HG03460 (cell line): ENCODE results near the gene SPG7.

Experiments used
- ATAC-seq: cut with Tn5 transposase; IDR thresholded peaks from one replicate; pipeline ENCODE4 v1.9.1; 2021; ENCODE audit not compliant: unreplicated experiment

The SPG7 gene

DNA sequence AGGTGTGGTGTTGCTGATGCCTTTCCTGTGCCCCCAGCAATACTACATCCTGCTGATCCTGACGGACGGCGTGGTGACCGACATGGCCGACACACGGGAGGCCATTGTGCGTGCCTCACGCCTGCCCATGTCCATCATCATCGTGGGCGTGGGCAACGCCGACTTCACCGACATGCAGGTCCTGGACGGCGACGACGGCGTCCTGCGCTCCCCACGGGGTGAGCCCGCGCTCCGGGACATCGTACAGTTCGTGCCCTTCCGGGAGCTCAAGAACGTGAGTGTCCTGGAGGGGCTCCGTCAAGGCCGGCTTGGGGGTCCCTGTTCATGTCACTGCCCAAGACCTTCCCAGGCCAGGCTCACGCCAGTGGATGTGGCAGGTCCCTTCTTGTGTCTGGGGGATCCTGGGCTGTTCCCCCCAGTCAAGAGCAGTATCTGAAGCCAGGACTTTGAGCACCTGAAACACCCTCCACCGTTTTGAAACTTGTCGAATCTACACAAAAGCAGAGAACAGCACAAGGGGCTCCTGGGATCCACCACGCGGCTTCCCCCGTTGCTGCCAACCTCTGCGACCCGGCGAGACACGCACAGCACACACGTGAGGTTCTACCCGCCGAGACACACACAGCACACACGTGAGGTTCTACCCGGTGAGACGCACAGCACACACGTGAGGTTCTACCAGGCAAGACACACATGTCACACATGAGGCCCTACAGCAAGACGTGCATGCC lies 87.3 kb downstream of the SPG7 start:
- ATAC-seq = no peak

DNA sequence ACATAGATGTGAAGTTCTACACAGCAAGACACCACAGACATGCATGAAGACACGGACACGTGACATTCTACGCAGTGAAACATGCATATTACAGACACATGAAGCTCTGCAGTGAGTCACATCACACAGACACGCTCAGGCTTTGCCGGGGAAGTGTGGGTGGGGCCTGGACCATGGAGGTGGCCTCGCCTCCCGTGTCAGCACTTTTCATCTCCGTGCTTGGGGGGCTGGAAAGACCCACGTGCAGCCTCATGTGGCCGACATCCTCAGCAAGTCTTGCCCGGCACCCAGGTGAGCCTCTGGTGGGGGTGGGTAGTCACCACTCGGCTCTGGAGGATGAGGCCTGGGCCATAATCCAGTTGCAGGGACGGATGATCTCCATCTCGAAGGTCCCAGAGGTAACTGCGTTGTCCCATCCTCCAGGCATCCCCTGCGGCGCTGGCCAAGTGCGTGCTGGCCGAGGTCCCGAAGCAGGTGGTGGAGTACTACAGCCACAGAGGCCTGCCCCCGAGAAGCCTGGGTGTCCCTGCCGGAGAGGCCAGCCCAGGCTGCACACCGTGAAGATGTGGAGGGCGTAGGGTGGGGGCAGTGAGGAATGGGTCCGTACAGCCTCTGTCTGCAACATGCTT lies 88.0 kb downstream of the SPG7 start:
- no peak for ATAC-seq

- no peak for ATAC-seq
These were observed 88.9 kb downstream of the SPG7 start for GRCh38 chr16:89596957-89597649.

DNA sequence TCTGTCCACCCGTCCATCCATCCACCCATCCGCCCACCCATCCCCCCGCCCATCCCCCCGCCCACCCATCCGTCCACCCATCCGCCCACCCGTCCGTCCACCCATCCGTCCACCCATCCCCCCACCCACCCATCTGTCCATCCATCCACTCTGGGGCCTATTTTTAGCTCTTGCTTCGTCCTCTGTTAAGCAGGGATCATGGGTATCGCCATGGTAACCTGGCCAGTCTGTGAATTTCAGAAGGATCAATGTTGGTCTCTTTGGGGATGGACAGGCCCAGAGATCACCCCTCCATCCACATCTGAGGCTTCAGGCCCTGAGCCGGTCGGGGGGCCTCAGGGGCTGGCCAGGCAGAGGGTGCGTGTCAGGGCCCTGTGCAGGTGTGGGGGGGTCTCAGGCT lies 90.0 kb downstream of the SPG7 start:
- no peak for ATAC-seq

- ATAC-seq = no peak
These were observed 91.3 kb downstream of the SPG7 start for GRCh38 chr16:89599451-89599858.

DNA sequence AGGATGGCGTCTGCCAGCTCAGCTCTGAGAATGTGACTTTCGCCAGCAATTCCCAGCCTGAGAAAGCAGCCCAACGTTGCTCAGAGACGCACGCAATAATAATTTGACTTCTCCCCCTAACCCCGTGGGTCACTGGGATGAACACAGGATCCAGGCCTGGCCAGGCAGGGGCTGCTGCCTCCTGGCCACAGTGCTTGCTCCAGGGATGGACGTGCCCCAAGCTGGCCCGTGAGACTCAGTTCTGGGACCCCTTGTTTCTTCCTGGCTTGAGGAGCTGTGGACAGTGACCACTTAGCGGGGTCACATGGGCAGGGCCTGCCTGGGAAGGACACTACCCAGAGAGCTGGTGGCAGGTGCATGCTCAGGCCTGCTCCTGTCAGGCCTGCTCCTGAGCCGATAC lies 91.7 kb downstream of the SPG7 start:
- no peak for ATAC-seq

GRCh38 chr16:89600427-89600826 lies 92.2 kb downstream of the SPG7 start:
- ATAC-seq = no peak

DNA sequence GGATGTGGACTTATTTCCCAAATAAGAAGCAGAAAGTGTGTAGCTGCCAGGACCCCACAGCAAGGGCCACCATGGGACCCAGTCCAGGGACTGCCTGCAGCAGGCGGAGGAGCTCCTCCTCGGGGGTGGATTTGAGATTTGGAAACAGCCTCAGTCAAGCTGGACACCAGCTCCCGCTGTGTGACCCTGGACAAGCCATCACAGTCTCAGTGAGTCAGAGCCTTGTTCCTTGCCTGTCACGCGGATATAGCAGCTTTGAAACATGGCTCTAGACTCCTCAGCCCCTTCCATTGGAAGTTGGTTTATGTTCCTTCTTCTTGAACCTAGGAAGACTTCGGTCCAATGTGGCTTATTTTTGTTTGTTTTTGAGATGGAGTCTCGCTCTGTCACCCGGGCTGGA lies 92.8 kb downstream of the SPG7 start:
- no peak for ATAC-seq

DNA sequence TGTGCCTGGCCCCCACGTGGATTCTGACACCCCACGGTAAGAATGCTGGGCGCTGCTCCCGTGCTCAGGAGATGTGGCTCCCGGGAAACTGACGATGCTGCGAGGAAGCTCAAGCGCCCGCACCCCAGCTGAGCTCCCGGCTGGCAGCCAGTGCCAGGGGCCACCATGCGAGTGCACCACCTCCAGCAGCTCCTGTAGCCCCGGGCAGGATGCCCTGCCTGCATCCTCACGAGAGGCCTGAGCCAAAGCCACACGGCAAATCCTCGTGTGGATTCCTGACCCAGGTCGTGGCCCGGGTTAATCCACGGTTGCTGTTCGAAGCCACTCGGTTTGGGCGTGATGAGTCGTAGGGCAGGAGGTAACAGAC lies 93.7 kb downstream of the SPG7 start:
- ATAC-seq = no peak

GRCh38 chr16:89602273-89602951 lies 94.2 kb downstream of the SPG7 start:
- ATAC-seq = no peak

DNA sequence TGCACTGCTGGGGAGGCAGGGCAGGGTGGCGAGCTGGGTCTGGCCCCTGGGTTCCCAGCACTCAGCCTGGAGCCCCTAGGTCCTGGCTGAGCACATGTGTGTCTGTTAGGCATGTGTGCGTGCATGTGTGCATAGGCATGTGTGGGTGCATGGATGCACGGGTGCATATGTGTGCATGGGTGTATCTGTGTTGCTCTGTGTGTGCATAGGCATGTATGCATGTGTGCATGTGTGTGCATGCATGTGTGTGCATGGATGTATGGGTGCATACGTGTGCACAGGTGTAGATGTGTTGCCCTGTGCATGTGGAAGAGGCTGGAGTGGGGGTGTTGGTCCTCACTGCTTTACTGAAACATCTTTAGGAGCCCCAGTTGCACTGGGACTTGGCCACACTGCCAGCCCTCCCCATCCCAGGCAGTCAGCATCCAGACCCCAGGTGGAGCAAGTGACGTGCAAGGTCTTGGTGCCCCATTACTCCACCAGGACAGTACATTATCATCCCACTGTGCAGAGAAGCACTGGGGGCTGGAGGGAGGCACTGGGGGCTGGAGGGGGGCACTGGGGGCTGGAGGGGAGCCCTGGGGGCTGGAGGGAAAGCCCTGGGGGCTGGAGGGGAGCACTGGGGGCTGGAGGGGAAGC lies 94.9 kb downstream of the SPG7 start:
- ATAC-seq = no peak

- no peak for ATAC-seq
These were observed 96.6 kb downstream of the SPG7 start for GRCh38 chr16:89604764-89605163.

DNA sequence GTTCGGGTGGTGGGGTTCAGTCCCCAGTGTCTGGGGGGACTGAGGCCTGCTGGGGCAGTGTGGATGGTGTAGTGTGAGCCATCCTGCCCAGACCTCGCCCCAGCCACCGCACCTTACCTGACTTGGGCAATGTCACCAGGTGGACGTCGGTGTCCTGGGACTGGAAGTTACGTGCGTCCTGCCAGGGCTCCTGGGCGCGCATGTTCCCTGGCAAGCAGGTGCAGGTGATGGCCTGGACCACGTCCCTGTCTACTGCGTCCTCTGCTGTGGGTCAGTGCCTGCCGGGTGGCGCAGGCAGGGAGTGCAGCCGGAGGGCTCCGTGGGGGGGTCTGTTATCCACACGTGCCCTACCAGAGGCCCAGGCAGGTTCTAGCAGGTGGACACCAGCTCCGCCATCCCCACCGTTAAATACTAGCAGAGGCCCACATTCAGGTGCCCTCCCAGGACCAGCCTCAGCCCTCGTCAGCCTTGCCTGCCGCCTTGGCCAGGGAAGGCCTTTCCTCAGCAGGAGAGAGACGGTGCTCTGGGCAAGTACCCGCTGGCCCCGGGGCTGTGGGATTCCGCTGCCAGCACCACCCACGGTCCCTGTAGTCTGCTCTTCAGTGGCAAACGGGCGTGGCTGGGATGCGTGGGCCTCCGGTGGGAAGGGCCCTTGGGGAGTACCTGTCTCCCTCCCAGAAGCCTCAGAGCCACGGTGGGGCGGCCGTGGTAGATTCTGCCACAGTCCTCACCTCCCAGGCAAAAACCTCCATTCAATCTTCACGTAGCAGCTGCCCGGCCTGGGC lies 97.2 kb downstream of the SPG7 start:
- ATAC-seq = no peak

GRCh38 chr16:89606006-89606405 lies 97.8 kb downstream of the SPG7 start:
- no peak for ATAC-seq
